ENCODE measurements around the gene OPCML. TPM values are rescaled to one million over a fixed set of nuclear protein-coding genes. Genes with fewer than 3 reads are reported as not detected.

Gene OPCML
- total RNA-seq, 1 donor from 2014 or later, result 4.1 TPM

- Mint-ChIP-seq H3K4me1 (ENCODE audit: unreplicated experiment) (peaks cover 9% of the 10 kb centered on the region), H3K36me3 (ENCODE audit: low read depth, unreplicated experiment) (no peaks in the 10 kb centered on the region), H3K9me3 (ENCODE audit: unreplicated experiment) (no peaks in the 10 kb centered on the region), H3K4me3 (ENCODE audit: unreplicated experiment) (no peak overlapping the region), H3K27ac (ENCODE audit: unreplicated experiment) (no peak overlapping the region), H3K27me3 (ENCODE audit: unreplicated experiment) (no peaks in the 10 kb centered on the region)
- no peak for TF ChIP-seq CTCF (IDR thresholded peaks at IDR 0.05; ENCODE audit: unreplicated experiment)
- no peak for DNase-seq (ENCODE audit: low spot score)
Measured at GRCh38 chr11:132878111-132878510, 654.2 kb downstream of the OPCML start.

- Mint-ChIP-seq H3K4me3 (ENCODE audit: unreplicated experiment) (no peak overlapping the region), H3K9me3 (ENCODE audit: unreplicated experiment) (no peaks in the 10 kb centered on the region), H3K27ac (ENCODE audit: unreplicated experiment) (no peak overlapping the region), H3K27me3 (ENCODE audit: unreplicated experiment) (no peaks in the 10 kb centered on the region), H3K36me3 (ENCODE audit: low read depth, unreplicated experiment) (no peaks in the 10 kb centered on the region), H3K4me1 (ENCODE audit: unreplicated experiment) (peaks cover 12% of the 10 kb centered on the region)
- DNase-seq (ENCODE audit: low spot score), result no peak
- TF ChIP-seq CTCF (IDR thresholded peaks at IDR 0.05; ENCODE audit: unreplicated experiment), result no peak
Measured at GRCh38 chr11:132876705-132877104, 655.6 kb downstream of the OPCML start.

GRCh38 chr11:132876239-132876638 lies 656.1 kb downstream of the OPCML start:
- H3K27me3 Mint-ChIP-seq (ENCODE audit: unreplicated experiment), result no peaks in the 10 kb centered on the region
- peaks cover 12% of the 10 kb centered on the region for H3K4me1 Mint-ChIP-seq (ENCODE audit: unreplicated experiment)
- H3K9me3 Mint-ChIP-seq (ENCODE audit: unreplicated experiment), result no peaks in the 10 kb centered on the region
- H3K27ac Mint-ChIP-seq (ENCODE audit: unreplicated experiment), result no peak overlapping the region
- no peak overlapping the region for H3K4me3 Mint-ChIP-seq (ENCODE audit: unreplicated experiment)
- TF ChIP-seq CTCF (IDR thresholded peaks at IDR 0.05; ENCODE audit: unreplicated experiment), result no peak
- DNase-seq (ENCODE audit: low spot score), result no peak
- H3K36me3 Mint-ChIP-seq (ENCODE audit: low read depth, unreplicated experiment), result no peaks in the 10 kb centered on the region

- TF ChIP-seq CTCF (IDR thresholded peaks at IDR 0.05; ENCODE audit: unreplicated experiment), result no peak
- H3K4me3 Mint-ChIP-seq (ENCODE audit: unreplicated experiment), result no peak overlapping the region
- no peaks in the 10 kb centered on the region for H3K36me3 Mint-ChIP-seq (ENCODE audit: low read depth, unreplicated experiment)
- H3K9me3 Mint-ChIP-seq (ENCODE audit: unreplicated experiment), result no peaks in the 10 kb centered on the region
- H3K4me1 Mint-ChIP-seq (ENCODE audit: unreplicated experiment), result peaks cover 12% of the 10 kb centered on the region
- H3K27ac Mint-ChIP-seq (ENCODE audit: unreplicated experiment), result no peak overlapping the region
- no peak for DNase-seq (ENCODE audit: low spot score)
- no peaks in the 10 kb centered on the region for H3K27me3 Mint-ChIP-seq (ENCODE audit: unreplicated experiment)
Measured at GRCh38 chr11:132874638-132875037, 657.7 kb downstream of the OPCML start.

- Mint-ChIP-seq H3K36me3 (ENCODE audit: low read depth, unreplicated experiment) (no peaks in the 10 kb centered on the region), H3K4me3 (ENCODE audit: unreplicated experiment) (no peak overlapping the region)
Measured at GRCh38 chr11:132873841-132874240, 658.5 kb downstream of the OPCML start.

More at GRCh38 chr11:132873841-132874240, 658.5 kb downstream of the OPCML start:
- no peak for TF ChIP-seq CTCF (IDR thresholded peaks at IDR 0.05; ENCODE audit: unreplicated experiment)
- no peak for DNase-seq (ENCODE audit: low spot score)
- peaks cover 2% of the 10 kb centered on the region for H3K27me3 Mint-ChIP-seq (ENCODE audit: unreplicated experiment)
- H3K27ac Mint-ChIP-seq (ENCODE audit: unreplicated experiment), result no peak overlapping the region
- no peaks in the 10 kb centered on the region for H3K9me3 Mint-ChIP-seq (ENCODE audit: unreplicated experiment)
- H3K4me1 Mint-ChIP-seq (ENCODE audit: unreplicated experiment), result peaks cover 13% of the 10 kb centered on the region
